ENCODE data around the gene KCNA3. TPM values are rescaled to one million over a fixed set of nuclear protein-coding genes. Genes with fewer than 3 reads are reported as not detected.

The KCNA3 gene
- total and polyA plus RNA-seq, 2 of the 4 experiments (the other 2 are of a cell fraction), result under 0.01 to 0.09 TPM

- POLR2A ChIA-PET (ENCODE audit: unreplicated experiment), result no interaction called here
- Histone ChIP-seq H3K56ac (ENCODE audit: extremely low read depth, insufficient read depth, low read length) (no peak overlapping the region), H3K4me1 (ENCODE audit: control insufficient read depth, insufficient read depth, low read length) (peaks cover 6% of the 10 kb centered on the region; the same call in 1 of the 2 replicates), H3K27me3 (ENCODE audit: control insufficient read depth, insufficient read depth, low read length) (no peaks in the 10 kb centered on the region), H3K4me3 (ENCODE audit: insufficient read depth, low read depth, low read length) (no peak overlapping the region), H2AK9ac (replicated peaks; ENCODE audit: low read depth, low read length, poor library complexity) (no peak overlapping the region), H3K14ac (replicated peaks; ENCODE audit: low read depth, low read length) (no peak overlapping the region), H4K5ac (ENCODE audit: low read depth, low read length) (no peak overlapping the region), H3K9ac (ENCODE audit: low read depth, low read length) (no peak overlapping the region), H2AK5ac (ENCODE audit: low read depth, low read length) (peak overlapping the region; percentile 30; the same call in 1 of the 2 replicates), H2BK5ac (ENCODE audit: low read depth, low read length, poor library complexity, severe bottlenecking) (no peak overlapping the region), H3K18ac (ENCODE audit: low read depth, low read length) (no peak overlapping the region), H2BK120ac (ENCODE audit: low read depth, low read length) (no peak overlapping the region), H3K79me1 (ENCODE audit: low read depth in 1 of 2, low read length in 2 of 2) (no peaks in the 10 kb centered on the region), H3K4me2 (ENCODE audit: low read depth, low read length) (no peak overlapping the region), H4K91ac (ENCODE audit: insufficient read depth, low read depth, low read length) (no peak overlapping the region), H3K36me3 (ENCODE audit: control insufficient read depth, insufficient read depth, low read length) (no peaks in the 10 kb centered on the region), H3K4ac (ENCODE audit: low read depth, low read length) (no peak overlapping the region), H2AFZ (replicated peaks; ENCODE audit: low read length, poor library complexity) (no peak overlapping the region), H3K27ac (ENCODE audit: insufficient read depth, low read length) (no peak overlapping the region), H3K23ac (ENCODE audit: low read depth, low read length) (no peak overlapping the region), H4K8ac (ENCODE audit: low read depth in 2 of 2, low read length in 2 of 2) (no peak overlapping the region), H2BK15ac (ENCODE audit: low read depth, low read length) (no peak overlapping the region; the same call in 2 of the 3 replicates), H3K9me3 (ENCODE audit: control insufficient read depth, insufficient read depth, low read length) (no peaks in the 10 kb centered on the region), H2BK20ac (ENCODE audit: low read depth, low read length) (no peak overlapping the region), H3K9me1 (ENCODE audit: insufficient read depth, low read length) (no peaks in the 10 kb centered on the region), H4K20me1 (ENCODE audit: insufficient read depth, low read length) (no peaks in the 10 kb centered on the region)
- DNase-seq (no peak), ATAC-seq (ENCODE audit: low read depth) (no peak)
- in situ Hi-C loops (cut with MboI; ENCODE audit: low sequenced_read_pairs) (no loop called here), intact Hi-C loops (cut with micrococcal nuclease) (no loop called here), dilution Hi-C loops (cut with HindIII; ENCODE audit: low sequenced_read_pairs, unreplicated experiment) (no loop called here)
- BruUV-seq (replicated peaks), result no TSS peak
- TF ChIP-seq NFE2L2 (IDR thresholded peaks at IDR 0.05; ENCODE audit: low read depth, low read length) (no peak), CEBPB (IDR thresholded peaks at IDR 0.05; ENCODE audit: low read depth, low read length) (no peak), MAZ (IDR thresholded peaks at IDR 0.05; ENCODE audit: borderline replicate concordance, low read depth, low read length) (no peak), MAFK (IDR thresholded peaks at IDR 0.05; ENCODE audit: low read depth, low read length) (no peak), RAD21 (IDR thresholded peaks at IDR 0.05; ENCODE audit: low read length) (no peak), SMC3 (IDR thresholded peaks at IDR 0.05; ENCODE audit: low read depth, low read length) (no peak), ELK1 (IDR thresholded peaks at IDR 0.05; ENCODE audit: borderline replicate concordance, low read depth, low read length) (no peak), CHD1 (IDR thresholded peaks at IDR 0.05; ENCODE audit: low read depth, low read length) (no peak), BHLHE40 (IDR thresholded peaks at IDR 0.05; ENCODE audit: low read depth, low read length) (no peak), FOS (IDR thresholded peaks at IDR 0.05; ENCODE audit: low read depth, low read length) (no peak)
- TF ChIP-seq, protein P1, sequence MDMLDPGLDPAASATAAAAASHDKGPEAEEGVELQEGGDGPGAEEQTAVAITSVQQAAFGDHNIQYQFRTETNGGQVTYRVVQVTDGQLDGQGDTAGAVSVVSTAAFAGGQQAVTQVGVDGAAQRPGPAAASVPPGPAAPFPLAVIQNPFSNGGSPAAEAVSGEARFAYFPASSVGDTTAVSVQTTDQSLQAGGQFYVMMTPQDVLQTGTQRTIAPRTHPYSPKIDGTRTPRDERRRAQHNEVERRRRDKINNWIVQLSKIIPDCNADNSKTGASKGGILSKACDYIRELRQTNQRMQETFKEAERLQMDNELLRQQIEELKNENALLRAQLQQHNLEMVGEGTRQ (IDR thresholded peaks at IDR 0.05; ENCODE audit: low read depth, low read length), result no peak
- no CpG with 5 or more reads among the region's 4 CpGs for WGBS, 2 experiments (ENCODE audit: extremely low coverage in 2 of 2, insufficient read length in 1 of 2)
- CTCF ChIA-PET, result no interaction called here
These were observed 11.4 kb upstream of the KCNA3 start for GRCh38 chr1:110686188-110686587.
